ENCODE measurements around the gene PPP1R27.

DNA sequence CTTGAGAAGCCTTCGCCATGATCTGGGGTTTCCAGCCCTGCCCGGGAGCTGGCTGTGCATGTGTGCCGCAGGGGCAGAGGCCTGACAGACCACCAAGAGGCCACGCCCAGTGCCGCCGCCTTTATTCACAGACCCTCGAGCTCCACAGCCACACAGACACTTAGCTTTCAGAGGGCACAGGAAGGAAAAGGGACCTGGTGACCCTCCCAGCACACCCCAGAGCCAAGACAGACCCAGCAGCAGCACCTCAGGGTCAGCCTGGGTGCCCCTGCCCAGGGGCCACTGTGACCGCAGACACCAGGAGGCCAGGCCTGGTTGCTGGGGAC, 12.6 kb downstream of the PPP1R27 start:
- TF ChIP-seq, protein P1, sequence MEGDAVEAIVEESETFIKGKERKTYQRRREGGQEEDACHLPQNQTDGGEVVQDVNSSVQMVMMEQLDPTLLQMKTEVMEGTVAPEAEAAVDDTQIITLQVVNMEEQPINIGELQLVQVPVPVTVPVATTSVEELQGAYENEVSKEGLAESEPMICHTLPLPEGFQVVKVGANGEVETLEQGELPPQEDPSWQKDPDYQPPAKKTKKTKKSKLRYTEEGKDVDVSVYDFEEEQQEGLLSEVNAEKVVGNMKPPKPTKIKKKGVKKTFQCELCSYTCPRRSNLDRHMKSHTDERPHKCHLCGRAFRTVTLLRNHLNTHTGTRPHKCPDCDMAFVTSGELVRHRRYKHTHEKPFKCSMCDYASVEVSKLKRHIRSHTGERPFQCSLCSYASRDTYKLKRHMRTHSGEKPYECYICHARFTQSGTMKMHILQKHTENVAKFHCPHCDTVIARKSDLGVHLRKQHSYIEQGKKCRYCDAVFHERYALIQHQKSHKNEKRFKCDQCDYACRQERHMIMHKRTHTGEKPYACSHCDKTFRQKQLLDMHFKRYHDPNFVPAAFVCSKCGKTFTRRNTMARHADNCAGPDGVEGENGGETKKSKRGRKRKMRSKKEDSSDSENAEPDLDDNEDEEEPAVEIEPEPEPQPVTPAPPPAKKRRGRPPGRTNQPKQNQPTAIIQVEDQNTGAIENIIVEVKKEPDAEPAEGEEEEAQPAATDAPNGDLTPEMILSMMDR (conservative IDR thresholded peaks at IDR 0.05; ENCODE audit: low read depth, low read length) = no peak
- no peak for TF ChIP-seq EZH2 (IDR thresholded peaks at IDR 0.05; ENCODE audit: borderline replicate concordance, low read depth, low read length, poor library complexity, severe bottlenecking)
